OCI-LY1 (cell line): ENCODE measurements around the gene NR1H3.
"Not testable (repeated sequence)": the region's sequence is repeated elsewhere in the genome, so short reads cannot be mapped to it uniquely, and the experiment has no call there.

ENCODE experiments used
- H2AFZ ChIP-seq: fragments of 200-600 bp; sonication (generic), shearing (Covaris generic); 2 replicates; pipeline ENCODE4 v1.6.0; 2014; ENCODE audit warnings: antibody characterized with exemption, mild to moderate bottlenecking, low read length
- H3F3A ChIP-seq: fragments of 200-600 bp; sonication (generic), shearing (Covaris generic); 2 replicates; pipeline ENCODE4 v1.6.0; 2014; ENCODE audit warnings: mild to moderate bottlenecking, antibody characterized with exemption, low read length, moderate library complexity; ENCODE audit not compliant: insufficient read depth
- H3K27ac ChIP-seq: fragments of 200-600 bp; sonication (generic); 2 replicates; pipeline ENCODE4 v1.5.1; 2014; ENCODE audit warnings: low read length, mixed run types, mild to moderate bottlenecking, low read depth; ENCODE audit not compliant: poor library complexity, severe bottlenecking
- H3K27me3 ChIP-seq: fragments of 200-600 bp; sonication (generic); 2 replicates; pipeline ENCODE4 v1.6.0; 2014; ENCODE audit warnings: antibody characterized with exemption, mild to moderate bottlenecking, low read length, moderate library complexity; ENCODE audit not compliant: insufficient read depth
- H3K36me3 ChIP-seq: fragments of 200-600 bp; sonication (generic); 2 replicates; pipeline ENCODE4 v1.6.1; 2014; ENCODE audit warnings: mild to moderate bottlenecking, antibody characterized with exemption, low read length, moderate library complexity, mixed read lengths; ENCODE audit not compliant: insufficient read depth
- H3K4me1 ChIP-seq: fragments of 200-600 bp; sonication (generic); 2 replicates; pipeline ENCODE4 v1.5.1; 2014; ENCODE audit warnings: mild to moderate bottlenecking, low read length, moderate library complexity; ENCODE audit not compliant: insufficient read depth, severe bottlenecking
- H3K4me2 ChIP-seq: fragments of 200-600 bp; sonication (generic), shearing (Covaris generic); 2 replicates; pipeline ENCODE4 v1.6.1; 2014; ENCODE audit warnings: low read length
- H3K4me3 ChIP-seq: fragments of 200-600 bp; sonication (generic); 2 replicates; pipeline ENCODE4 v1.5.1; 2014; ENCODE audit warnings: low read length, low read depth, mild to moderate bottlenecking, mixed read lengths; ENCODE audit not compliant: poor library complexity, severe bottlenecking
- H3K79me2 ChIP-seq: fragments of 200-600 bp; shearing (Covaris generic); 2 replicates; pipeline ENCODE4 v1.6.1; 2016; ENCODE audit warnings: mixed run types, low read length, mixed read lengths; ENCODE audit not compliant: insufficient read depth
- H3K9ac ChIP-seq: fragments of 200-600 bp; sonication (generic), shearing (Covaris generic); 2 replicates; pipeline ENCODE4 v1.6.1; 2014; ENCODE audit warnings: mild to moderate bottlenecking, low read length, mixed read lengths
- H3K9me2 ChIP-seq: fragments of 200-600 bp; sonication (generic), shearing (Covaris generic); 2 replicates; pipeline ENCODE4 v1.6.1; 2014; ENCODE audit warnings: low read depth, mild to moderate bottlenecking, low read length, mixed read lengths
- H3K9me3 ChIP-seq: fragments of 200-600 bp; shearing (Covaris generic); 2 replicates; pipeline ENCODE4 v1.6.1; 2014; ENCODE audit warnings: low read length, mixed read lengths
- H4K20me1 ChIP-seq: fragments of 200-600 bp; sonication (generic), shearing (Covaris generic); 2 replicates; pipeline ENCODE4 v1.6.0; 2016; ENCODE audit warnings: mild to moderate bottlenecking, low read length; ENCODE audit not compliant: insufficient read depth
- CTCF ChIP-seq: fragments of 200-600 bp; sonication (generic), shearing (Covaris generic); IDR thresholded peaks from 2 replicates; pipeline ENCODE4 v1.5.1; 2017; ENCODE audit warnings: mild to moderate bottlenecking, antibody characterized with exemption, low read length, moderate library complexity, mixed read lengths
- EZH2 ChIP-seq: fragments of 200-600 bp; sonication (generic), shearing (Covaris generic); IDR thresholded peaks from 2 replicates; pipeline ENCODE4 v1.8.0; 2017; ENCODE audit warnings: borderline replicate concordance, mixed run types, mild to moderate bottlenecking, antibody characterized with exemption, low read length, moderate library complexity, mixed read lengths

Gene NR1H3

GRCh38 chr11:47306484-47306844 is 48.7 kb downstream of the NR1H3 start:
- Histone ChIP-seq H3K4me2 (no peak overlapping the region), H3K36me3 (peaks cover 87% of the 10 kb centered on the region), H3K9me2 (no peaks in the 10 kb centered on the region), H4K20me1 (no peaks in the 10 kb centered on the region), H3K27ac (no peak overlapping the region), H3K27me3 (no peaks in the 10 kb centered on the region), H3K9me3 (no peaks in the 10 kb centered on the region), H2AFZ (no peak overlapping the region), H3K9ac (no peak overlapping the region), H3K4me3 (no peak overlapping the region), H3K79me2 (no peaks in the 10 kb centered on the region), H3F3A (no peaks in the 10 kb centered on the region), H3K4me1 (no peaks in the 10 kb centered on the region)
- no peak for TF ChIP-seq CTCF
- no peak for TF ChIP-seq EZH2

GRCh38 chr11:47308050-47308823 is 50.4 kb downstream of the NR1H3 start:
- H3K9me2 ChIP-seq: no peaks in the 10 kb centered on the region
- H3K79me2 ChIP-seq: no peaks in the 10 kb centered on the region
- TF ChIP-seq CTCF: no peak
- TF ChIP-seq EZH2: no peak
- peaks cover 75% of the 10 kb centered on the region for H3K36me3 ChIP-seq
- H3K4me1 ChIP-seq: no peaks in the 10 kb centered on the region
- H3K4me3 ChIP-seq: no peak overlapping the region
- no peaks in the 10 kb centered on the region for H3K27me3 ChIP-seq
- H3K27ac ChIP-seq: no peak overlapping the region
- H2AFZ ChIP-seq: no peak overlapping the region
- no peaks in the 10 kb centered on the region for H4K20me1 ChIP-seq
- H3K9me3 ChIP-seq: no peaks in the 10 kb centered on the region
- no peaks in the 10 kb centered on the region for H3F3A ChIP-seq
- H3K4me2 ChIP-seq: no peak overlapping the region
- H3K9ac ChIP-seq: no peak overlapping the region

DNA sequence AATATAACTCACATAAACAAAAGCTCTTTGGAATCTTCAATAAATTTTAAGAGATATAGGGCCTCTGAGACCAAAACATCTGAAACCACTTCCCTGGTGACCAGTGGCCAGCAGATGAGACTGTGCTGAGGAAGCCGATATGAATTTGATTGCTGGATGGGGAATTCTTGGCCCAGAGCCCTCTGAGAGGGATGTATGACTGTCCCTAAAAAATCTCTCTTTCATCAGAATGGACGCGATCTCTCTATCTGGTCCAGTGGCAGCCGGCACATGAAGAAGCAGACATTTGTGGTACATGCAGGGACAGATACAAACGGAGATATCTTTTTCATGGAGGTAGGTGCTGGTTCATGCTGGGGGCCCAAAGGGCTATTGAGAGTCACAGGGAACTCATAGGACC is 57.2 kb downstream of the NR1H3 start:
- Histone ChIP-seq H3K4me2 (no peak overlapping the region), H3K4me1 (peaks cover 16% of the 10 kb centered on the region), H4K20me1 (no peaks in the 10 kb centered on the region), H3K27me3 (no peaks in the 10 kb centered on the region), H3K79me2 (no peaks in the 10 kb centered on the region), H2AFZ (no peak overlapping the region), H3K9me3 (no peaks in the 10 kb centered on the region), H3K4me3 (no peak overlapping the region), H3K9ac (no peak overlapping the region), H3K9me2 (no peaks in the 10 kb centered on the region), H3F3A (no peaks in the 10 kb centered on the region), H3K27ac (no peak overlapping the region), H3K36me3 (peaks cover 39% of the 10 kb centered on the region)
- no peak for TF ChIP-seq CTCF
- TF ChIP-seq EZH2: no peak

GRCh38 chr11:47316501-47316900 is 58.7 kb downstream of the NR1H3 start:
- not testable (repeated sequence) for H3F3A ChIP-seq, H3K27me3 ChIP-seq
- peaks cover 30% of the 10 kb centered on the region for H3K36me3 ChIP-seq

More at GRCh38 chr11:47316501-47316900, 58.7 kb downstream of the NR1H3 start:
- H4K20me1 ChIP-seq, H2AFZ ChIP-seq, H3K27ac ChIP-seq, H3K9me2 ChIP-seq, H3K4me2 ChIP-seq, H3K4me3 ChIP-seq, H3K9ac ChIP-seq, H3K9me3 ChIP-seq, H3K79me2 ChIP-seq: not testable (repeated sequence)
- peaks cover 16% of the 10 kb centered on the region for H3K4me1 ChIP-seq
